Neural cell (in vitro differentiated cells): ENCODE measurements around the gene MPHOSPH8.

Source experiments
- CTCF ChIP-seq: fragments of 450-650 bp; IDR thresholded peaks from 2 replicates; pipeline ENCODE4 v1.5.1; 2014; ENCODE audit warnings: antibody characterized with exemption, mild to moderate bottlenecking, moderate library complexity; ENCODE audit not compliant: poor library complexity, severe bottlenecking
- EP300 ChIP-seq: fragments of 450-650 bp; conservative IDR thresholded peaks from 2 replicates; pipeline ENCODE4 v1.6.1; 2014; ENCODE audit warnings: antibody characterized with exemption, mild to moderate bottlenecking, moderate library complexity; ENCODE audit not compliant: poor library complexity, severe bottlenecking
- EZH2 ChIP-seq: fragments of 200-600, 300-800 bp; shearing (Covaris generic), sonication (generic); IDR thresholded peaks from 2 replicates; pipeline ENCODE4 v1.6.1; 2014; ENCODE audit warnings: antibody characterized with exemption, low read length, borderline replicate concordance, mild to moderate bottlenecking; ENCODE audit not compliant: insufficient read depth, poor library complexity, severe bottlenecking
- RAD21 ChIP-seq: fragments of 450-650 bp; conservative IDR thresholded peaks from 2 replicates; pipeline ENCODE4 v1.6.1; 2014; ENCODE audit warnings: antibody characterized with exemption, mild to moderate bottlenecking, moderate library complexity

- no peak for TF ChIP-seq RAD21
- TF ChIP-seq CTCF, result no peak
- TF ChIP-seq EZH2, result no peak
- no peak for TF ChIP-seq EP300
Observed at GRCh38 chr13:19592657-19593180, 40.7 kb upstream of the MPHOSPH8 start.
